PFSK-1 (cell line): ENCODE data around the gene FAM53B.

ENCODE experiments used
- FOXP2 ChIP-seq: optimal IDR thresholded peaks from 2 replicates; pipeline ENCODE3; 2011; ENCODE audit warnings: borderline replicate concordance, control low read depth, inconsistent platforms; ENCODE audit not compliant: insufficient read depth; ENCODE audit errors: extremely low read length, extremely low read depth
- POLR2AphosphoS5 ChIP-seq: IDR thresholded peaks from 2 replicates; pipeline ENCODE4 v1.6.1; 2012; ENCODE audit warnings: low read depth, mild to moderate bottlenecking, control low read depth, low read length, moderate library complexity
- REST ChIP-seq, 2 experiments: IDR thresholded peaks; 2 replicates each; pipeline versions ENCODE4 v1.6.1 to v1.8.0; 2011 to 2012; ENCODE audit warnings: low read depth in 2 of 2, low read length in 2 of 2, control low read depth in 1 of 2, inconsistent platforms in 1 of 2, mild to moderate bottlenecking in 1 of 2, moderate library complexity in 1 of 2; ENCODE audit not compliant: insufficient read depth in 1 of 2
- SIN3A ChIP-seq: IDR thresholded peaks from 2 replicates; pipeline ENCODE4 v1.6.1; 2012; ENCODE audit warnings: mild to moderate bottlenecking, low read length, moderate library complexity, borderline replicate concordance; ENCODE audit not compliant: insufficient read depth
- TAF1 ChIP-seq: IDR thresholded peaks from 2 replicates; pipeline ENCODE4 v1.6.1; 2012; ENCODE audit warnings: low read length, control low read depth, borderline replicate concordance; ENCODE audit not compliant: insufficient read depth

Gene FAM53B

GRCh38 chr10:124644236-124644635 is 99.9 kb downstream of the FAM53B start:
- no peak for TF ChIP-seq POLR2AphosphoS5
- TF ChIP-seq SIN3A: no peak
- no peak for TF ChIP-seq REST (IDR thresholded peaks at IDR 0.05; ENCODE audit: insufficient read depth in 1 of 2, low read depth in 2 of 2, low read length in 2 of 2)
- TF ChIP-seq TAF1: no peak
- no peak for TF ChIP-seq FOXP2

- TF ChIP-seq REST (IDR thresholded peaks at IDR 0.05; ENCODE audit: insufficient read depth in 1 of 2, low read depth in 2 of 2, low read length in 2 of 2): no peak
- no peak for TF ChIP-seq TAF1
- TF ChIP-seq POLR2AphosphoS5: no peak
- no peak for TF ChIP-seq SIN3A
- no peak for TF ChIP-seq FOXP2
Measured at GRCh38 chr10:124643330-124644009, 100.7 kb downstream of the FAM53B start.

GRCh38 chr10:124642088-124642710 is 102.0 kb downstream of the FAM53B start:
- TF ChIP-seq REST (IDR thresholded peaks at IDR 0.05; ENCODE audit: insufficient read depth in 1 of 2, low read depth in 2 of 2, low read length in 2 of 2) (no peak), TAF1 (no peak), POLR2AphosphoS5 (no peak), SIN3A (no peak), FOXP2 (no peak)

GRCh38 chr10:124641282-124642087 is 102.7 kb downstream of the FAM53B start:
- TF ChIP-seq POLR2AphosphoS5 (no peak), REST (IDR thresholded peaks at IDR 0.05; ENCODE audit: insufficient read depth in 1 of 2, low read depth in 2 of 2, low read length in 2 of 2) (no peak), TAF1 (no peak), SIN3A (no peak), FOXP2 (no peak)
